ENCODE measurements around the gene ZMYM3.

The ZMYM3 gene

DNA sequence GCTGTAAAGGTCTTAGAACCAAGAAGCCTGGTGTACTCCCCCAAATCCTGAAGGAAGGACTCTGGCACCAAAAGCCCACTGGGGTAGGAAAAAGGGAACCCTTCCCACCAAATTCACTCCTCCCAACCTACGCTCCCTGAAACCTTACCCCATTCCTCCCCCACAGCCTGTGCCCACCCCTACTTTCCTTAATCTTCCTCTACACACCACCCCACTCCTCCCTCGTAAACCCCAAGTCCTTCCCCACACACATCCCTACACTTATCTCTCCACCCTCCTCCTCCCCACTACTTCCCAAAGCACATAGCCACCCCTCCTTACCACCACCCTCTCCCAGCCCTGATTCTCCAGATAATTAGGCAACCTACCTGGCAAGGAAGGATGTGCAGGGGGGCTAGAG is 1.7 kb downstream of the ZMYM3 start:
- DNase-seq, result no peak

DNA sequence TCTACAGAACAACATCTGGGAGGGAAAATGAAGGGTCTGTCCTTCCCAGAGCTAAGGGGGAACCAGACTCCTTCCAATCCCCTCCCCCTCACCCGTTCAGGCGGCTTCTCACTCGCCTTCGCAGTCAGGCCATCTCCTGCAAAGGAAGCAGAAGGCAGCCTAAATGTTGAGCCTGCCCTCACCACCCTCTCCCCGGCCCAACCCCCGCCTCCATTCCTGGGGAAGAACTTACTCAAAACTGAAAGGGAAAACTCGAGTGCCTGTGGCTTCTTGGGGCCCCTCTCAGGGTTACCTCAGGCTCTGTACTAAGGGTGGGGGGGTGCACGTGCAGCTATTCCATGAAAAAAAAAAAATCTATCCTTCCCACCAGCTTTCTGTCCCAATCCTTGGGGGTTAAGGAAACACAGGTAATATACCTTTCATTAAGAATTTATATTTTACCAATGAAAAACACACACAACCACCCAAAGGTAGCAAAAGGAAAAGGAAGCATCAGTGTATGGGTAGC is 2.4 kb downstream of the ZMYM3 start:
- no peak for DNase-seq

DNA sequence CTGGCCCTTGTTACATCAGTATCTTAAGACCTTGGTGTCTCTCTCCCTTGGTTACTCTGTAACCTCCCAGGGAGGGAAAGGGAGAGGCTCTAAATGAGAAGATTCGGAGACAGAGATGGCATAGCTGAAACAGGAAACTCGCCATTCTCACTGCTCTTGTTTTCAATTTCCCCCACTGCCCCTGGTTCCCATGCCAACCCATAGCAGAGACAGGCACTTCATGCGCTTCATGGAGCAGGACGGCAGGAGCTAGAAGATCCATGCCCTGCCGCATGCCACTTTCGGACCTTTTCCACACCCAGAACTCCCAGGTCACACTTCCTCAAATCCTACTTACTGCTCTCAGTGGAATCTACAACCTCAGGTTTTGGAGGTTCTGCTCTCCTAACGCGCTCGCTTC is 3.1 kb downstream of the ZMYM3 start:
- no peak for DNase-seq

DNA sequence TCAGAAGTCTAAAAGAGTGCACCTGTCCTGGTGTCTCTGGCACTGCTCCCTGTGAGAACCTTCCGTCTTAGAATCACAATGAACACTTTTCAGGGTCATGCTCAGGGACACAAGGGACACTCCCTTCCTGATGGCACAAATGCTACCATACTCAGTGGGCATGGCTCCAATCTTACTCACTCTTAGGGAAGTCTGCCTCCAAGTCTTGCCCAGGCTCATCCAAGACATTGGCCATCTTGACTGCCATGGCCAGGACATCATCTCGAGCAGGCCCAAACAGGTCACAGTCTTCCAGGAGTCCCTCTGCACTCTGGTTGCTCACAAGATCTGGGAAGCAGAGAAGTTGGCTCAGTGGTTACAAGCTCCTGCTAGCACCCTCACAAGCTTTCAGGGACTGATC is 8.8 kb downstream of the ZMYM3 start:
- no peak for DNase-seq

GRCh38 chrX:71244359-71245128 is 9.4 kb downstream of the ZMYM3 start:
- DNase-seq, result no peak

GRCh38 chrX:71241301-71241700 is 12.6 kb downstream of the ZMYM3 start:
- DNase-seq, result no peak

DNA sequence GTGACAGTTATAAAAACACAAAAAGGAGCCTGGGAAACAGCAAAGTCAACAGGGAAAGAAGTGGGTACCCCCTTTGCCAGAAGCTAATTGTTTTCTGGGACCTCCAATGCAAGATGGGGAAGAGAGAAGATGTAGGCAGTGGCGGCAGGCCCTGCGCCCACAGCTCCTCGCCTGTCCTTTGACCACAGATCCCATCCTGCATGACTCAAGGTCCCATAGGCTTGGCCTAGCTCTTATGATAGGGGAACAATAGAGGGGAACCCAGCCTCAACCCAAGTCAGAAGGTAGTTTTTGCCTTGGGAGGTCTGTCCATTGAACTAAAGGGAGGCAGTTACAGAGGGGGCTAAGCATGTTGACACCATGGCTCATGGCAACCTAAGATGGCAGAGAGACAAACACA is 14.2 kb downstream of the ZMYM3 start:
- no peak for DNase-seq

DNA sequence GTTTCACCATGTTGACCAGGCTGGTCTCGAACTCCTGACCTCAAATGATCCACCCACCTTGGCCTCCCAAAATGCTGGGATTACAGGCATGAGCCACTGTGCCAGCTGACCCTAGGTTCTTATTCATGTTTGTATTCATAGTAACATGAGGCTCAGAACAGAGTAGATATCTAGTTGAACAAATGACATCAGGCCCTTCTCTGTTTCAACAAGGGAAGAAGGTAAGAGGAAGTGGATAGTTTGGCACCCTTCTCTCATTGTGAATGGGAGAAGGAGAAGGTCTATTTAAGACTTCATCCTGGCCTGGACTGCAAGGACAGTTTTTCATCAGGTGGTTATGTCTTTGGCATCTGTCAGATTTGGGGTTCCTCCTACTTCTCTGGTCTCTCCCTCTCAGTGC is 17.1 kb downstream of the ZMYM3 start:
- no peak for DNase-seq

DNA sequence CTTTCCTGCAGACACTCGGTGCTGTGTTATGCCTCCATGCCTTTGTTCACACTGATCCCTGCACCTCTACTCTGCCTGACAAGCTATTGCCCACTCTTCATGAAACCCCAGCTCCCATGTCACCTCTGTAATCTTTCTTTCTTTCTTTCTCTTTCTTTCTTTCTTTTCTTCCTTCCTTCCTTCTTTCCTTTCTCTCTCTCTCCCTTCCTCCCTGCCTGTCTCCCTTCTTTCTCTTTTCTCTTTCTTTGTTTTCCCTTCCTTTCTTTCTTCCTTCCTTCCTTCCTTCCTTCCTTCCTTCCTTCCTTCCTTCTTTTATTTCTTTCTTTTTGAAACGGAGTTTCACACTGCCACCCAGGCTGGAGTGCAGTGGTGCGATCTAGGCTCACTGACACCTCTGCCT is 18.5 kb downstream of the ZMYM3 start:
- no peak for DNase-seq

DNA sequence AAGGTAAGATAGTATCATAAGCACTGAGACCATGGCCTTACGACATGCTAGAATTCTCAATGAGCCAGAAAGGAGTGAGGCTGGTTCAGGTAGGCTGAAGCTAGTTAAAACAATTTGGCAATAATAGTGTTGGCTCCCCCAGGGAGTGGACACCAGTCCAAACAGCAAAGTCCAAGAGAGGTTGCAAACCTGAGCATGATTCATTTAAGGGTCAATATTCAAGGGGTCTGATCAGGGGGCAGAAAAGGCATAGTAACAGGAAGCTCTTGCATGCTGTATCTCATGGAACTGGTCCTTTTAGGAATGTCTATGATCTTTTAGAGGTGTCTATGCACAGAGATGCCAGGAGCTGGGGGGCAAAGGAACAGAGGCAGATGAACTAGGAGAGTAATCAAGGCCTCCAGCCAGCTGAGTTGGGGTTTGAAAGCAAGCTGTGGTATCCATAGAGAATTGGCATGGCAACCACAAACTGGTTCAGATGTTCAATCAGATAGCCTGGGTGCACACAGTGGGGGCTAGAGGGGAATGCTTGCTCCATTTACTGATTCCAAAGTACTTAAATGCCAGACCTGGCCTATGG is 25.8 kb downstream of the ZMYM3 start:
- DNase-seq, result no peak

- DNase-seq, result no peak
Observed at GRCh38 chrX:71227370-71228062, 26.4 kb downstream of the ZMYM3 start.

- DNase-seq, result no peak
Observed at GRCh38 chrX:71225676-71226075, 28.3 kb downstream of the ZMYM3 start.

GRCh38 chrX:71225009-71225408 is 28.9 kb downstream of the ZMYM3 start:
- DNase-seq, result no peak

DNA sequence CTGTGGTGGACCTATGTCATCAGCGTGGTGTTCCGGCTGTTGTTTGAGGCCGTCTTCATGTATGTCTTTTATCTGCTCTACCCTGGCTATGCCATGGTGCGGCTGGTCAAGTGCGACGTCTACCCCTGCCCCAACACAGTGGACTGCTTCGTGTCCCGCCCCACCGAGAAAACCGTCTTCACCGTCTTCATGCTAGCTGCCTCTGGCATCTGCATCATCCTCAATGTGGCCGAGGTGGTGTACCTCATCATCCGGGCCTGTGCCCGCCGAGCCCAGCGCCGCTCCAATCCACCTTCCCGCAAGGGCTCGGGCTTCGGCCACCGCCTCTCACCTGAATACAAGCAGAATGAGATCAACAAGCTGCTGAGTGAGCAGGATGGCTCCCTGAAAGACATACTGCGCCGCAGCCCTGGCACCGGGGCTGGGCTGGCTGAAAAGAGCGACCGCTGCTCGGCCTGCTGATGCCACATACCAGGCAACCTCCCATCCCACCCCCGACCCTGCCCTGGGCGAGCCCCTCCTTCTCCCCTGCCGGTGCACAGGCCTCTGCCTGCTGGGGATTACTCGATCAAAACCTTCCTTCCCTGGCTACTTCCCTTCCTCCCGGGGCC is 29.7 kb downstream of the ZMYM3 start:
- DNase-seq, result no peak

GRCh38 chrX:71222929-71223328 is 31.0 kb downstream of the ZMYM3 start, which contains the start of gene GJB1:
TSS of gene GJB1 (plus strand) at chrX:71223224. CDS start at chrX:71223708, 484 bp downstream.
- no peak for DNase-seq

DNA sequence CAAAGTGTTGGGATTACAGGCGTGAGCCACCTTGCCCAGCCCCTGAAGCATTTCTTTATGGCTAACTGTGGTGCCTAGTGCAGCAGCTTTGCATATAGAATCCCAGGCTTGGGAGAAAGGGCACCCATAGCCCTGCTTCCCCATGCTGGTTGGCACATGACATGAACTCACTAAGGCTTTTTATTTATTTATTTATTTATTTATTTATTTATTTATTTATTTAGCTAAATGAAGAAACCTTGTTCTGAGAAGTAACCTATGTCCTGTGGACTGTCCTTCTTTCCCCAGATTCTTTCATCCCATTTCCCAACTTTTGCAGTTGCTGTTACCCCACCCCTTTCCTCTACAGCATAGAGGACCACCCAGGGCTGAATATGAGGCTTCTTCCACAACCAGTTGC is 32.8 kb downstream of the ZMYM3 start:
- DNase-seq, result no peak

DNA sequence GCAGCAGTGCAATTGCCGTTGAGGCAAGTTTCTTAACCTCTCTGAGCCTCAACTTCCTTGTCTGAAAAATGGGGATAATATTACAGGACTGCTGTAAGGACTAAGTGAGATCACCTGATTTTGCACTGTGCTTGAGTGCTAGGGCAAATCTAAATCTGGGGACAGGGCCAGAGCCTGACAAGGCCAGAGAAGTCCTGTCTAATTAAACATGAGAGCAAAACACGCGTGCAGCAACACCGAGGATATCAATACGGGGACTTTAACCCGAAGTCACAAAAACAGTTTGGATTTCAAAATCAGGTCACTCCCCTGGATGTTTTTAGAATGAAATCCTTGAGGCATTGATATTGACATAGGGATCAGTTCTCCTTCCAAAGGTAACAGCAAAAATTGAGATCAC is 36.6 kb downstream of the ZMYM3 start:
- DNase-seq, result no peak

- DNase-seq, result no peak
Observed at GRCh38 chrX:71216485-71216884, 37.5 kb downstream of the ZMYM3 start.

GRCh38 chrX:71215338-71215912 is 38.5 kb downstream of the ZMYM3 start:
- DNase-seq, result no peak

- no peak for DNase-seq
Observed at GRCh38 chrX:71214604-71215337, 39.2 kb downstream of the ZMYM3 start.

- no peak for DNase-seq
Observed at GRCh38 chrX:71214152-71214551, 39.8 kb downstream of the ZMYM3 start.

DNA sequence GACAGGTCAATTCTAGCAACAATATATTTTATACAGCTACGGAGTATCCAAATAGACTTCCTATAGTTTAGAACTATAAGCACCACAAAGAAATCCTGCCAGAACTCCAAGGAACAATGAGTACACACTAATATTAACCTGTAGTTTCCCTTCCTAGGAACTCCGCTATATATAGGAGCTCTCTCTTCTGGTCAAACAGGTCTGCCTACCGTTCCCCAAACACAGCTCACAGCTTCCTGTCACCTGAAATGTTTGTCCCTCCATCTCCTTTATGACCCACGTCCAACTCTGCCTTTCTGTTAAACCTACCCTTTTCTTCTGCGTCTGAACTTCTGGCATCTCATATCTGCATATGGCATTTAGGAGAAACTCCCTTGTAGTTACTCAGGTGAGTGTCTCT is 41.4 kb downstream of the ZMYM3 start:
- no peak for DNase-seq

All from CD4-positive, alpha-beta T cell treated with Interferon gamma for 1 hour (primary cell).